Measurements from ENCODE around the gene MOV10L1.

DNA sequence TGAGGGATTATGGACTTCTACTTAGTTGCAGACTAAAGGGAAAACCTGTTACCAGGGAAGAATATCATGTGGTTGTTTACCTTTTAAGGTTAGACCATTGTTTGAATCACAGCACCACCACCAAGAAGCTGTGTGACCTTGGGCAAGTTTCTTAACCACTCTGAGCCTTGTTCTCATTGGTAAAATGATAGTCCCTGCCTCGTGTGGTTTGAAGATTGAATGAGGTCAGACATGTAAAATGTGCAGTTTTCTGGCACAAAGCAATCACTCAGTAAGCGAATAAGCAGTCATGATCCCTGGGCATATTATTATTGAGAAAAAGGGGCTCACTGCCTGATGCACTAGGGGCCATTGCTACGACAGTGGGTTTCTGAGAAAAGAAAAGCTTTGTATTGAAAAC lies 28.3 kb downstream of the MOV10L1 start:
- TF ChIP-seq POLR2A (IDR thresholded peaks at IDR 0.05) (no peak), CTCF (IDR thresholded peaks at IDR 0.05) (no peak)
